GM21390 (cell line): Measurements from ENCODE around the gene TSPO.
"Not testable (repeated sequence)": the region's sequence is repeated elsewhere in the genome, so short reads cannot be mapped to it uniquely, and the experiment has no call there.

ENCODE experiments used
- ATAC-seq: cut with Tn5 transposase; IDR thresholded peaks from one replicate; pipeline ENCODE4 v1.9.1; 2021; ENCODE audit not compliant: unreplicated experiment

TSPO gene

DNA sequence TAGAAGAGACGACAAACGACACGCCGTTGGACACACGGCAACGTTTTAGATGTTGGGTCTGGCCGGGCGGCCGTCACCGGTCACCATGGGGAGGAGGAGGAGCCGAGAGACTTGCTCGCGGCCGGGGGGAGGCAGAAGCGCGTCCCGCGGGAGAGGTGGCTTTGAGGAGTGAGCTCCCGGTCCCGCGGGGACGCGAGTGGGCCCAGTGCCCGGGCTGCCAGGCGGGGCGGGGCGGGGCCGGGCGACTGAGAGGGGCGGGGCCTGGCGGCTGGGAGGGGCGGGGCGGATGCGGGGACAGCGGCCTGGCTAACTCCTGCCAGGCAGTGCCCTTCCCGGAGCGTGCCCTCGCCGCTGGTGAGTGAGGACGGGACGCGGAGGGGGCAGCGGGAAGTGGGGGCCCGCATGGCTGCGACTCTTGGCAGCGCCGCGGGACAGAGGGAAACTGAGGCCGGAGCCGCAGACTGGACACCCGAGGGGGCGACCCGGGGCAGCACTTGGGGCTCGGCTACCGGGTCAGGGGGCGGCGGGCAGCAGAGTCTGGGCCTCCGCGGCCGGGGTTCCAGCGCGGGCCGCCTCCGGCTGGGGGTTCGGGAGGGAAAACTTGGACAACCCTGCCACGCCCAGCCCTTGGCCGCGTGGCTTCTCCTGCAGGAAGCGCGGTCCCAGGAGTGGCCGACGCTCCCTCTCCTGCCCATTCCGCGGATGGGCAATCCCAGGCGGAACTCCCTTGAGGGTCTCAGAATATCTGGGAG, at the start of gene TSPO:
Gene TSPO (plus strand): TSS at position 309 of the 752 bp plus-strand sequence. CDS start 7,680 bp downstream, outside the sequence.
- ATAC-seq: no peak

DNA sequence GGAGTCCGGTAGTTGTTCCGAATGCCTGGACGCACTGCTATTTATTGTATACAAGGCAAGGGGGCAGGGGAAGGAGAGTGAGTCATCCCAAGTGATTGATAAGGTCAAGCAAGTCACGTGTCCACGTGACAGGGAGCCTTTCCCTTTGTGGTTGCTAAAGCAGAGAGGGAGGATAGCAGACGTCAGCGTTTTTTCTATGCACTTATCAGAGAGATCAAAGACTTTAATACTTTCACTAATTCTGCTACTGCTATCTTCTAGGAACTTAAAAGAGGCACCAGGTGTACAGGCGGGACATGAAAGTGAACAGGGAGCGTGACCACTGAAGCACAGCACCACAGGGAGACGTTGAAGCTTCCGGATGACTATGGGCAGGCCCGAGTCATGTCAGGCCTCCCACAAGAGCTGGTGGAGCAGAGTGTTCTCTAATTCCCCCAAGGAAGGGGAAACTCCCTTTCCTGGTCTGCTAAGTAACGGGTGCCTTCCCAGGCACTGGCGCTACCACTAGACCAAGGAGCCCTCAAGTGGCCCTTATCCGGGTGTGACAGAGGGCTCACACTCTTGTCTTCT, 47.2 kb upstream of the TSPO start:
- not testable (repeated sequence) for ATAC-seq

DNA sequence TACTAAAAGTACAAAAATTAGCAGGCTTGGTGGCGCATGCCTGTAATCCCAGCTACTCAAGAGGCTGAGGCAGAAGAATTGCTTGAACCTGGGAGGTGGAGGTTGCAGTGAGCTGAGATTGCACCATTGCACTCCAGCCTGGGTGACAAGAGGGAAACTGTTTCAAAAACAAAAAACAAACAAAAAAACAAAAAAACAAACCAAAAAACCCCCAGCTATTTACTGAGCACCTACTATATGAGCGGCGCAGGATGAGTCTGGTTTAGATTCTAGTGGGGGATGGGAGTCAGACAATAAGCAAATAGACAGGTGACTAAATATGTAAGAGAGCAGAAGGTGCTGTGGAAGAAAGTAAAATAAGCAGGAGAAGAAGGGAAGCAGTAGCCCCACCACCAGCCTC, 46.4 kb upstream of the TSPO start:
- not testable (repeated sequence) for ATAC-seq

DNA sequence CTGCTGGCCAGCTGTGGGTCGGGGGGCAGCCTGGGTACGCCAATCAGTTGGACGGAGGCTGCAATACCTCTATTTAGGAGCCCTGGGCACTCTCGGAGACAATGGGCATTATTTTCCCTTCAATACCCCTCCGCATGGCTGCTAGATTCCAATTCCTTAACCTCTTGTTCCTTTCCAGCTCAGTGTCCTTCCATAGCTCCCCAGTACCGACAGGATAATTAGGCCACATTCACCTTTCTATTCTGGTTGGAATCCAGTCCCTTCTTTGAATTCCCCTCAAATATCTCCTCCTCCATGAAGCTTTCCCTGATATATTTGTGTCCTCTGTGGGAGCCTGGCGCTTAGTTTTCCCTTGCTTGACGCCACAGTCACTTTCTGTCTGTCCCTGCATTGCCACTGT, 45.1 kb upstream of the TSPO start:
- ATAC-seq: no peak

DNA sequence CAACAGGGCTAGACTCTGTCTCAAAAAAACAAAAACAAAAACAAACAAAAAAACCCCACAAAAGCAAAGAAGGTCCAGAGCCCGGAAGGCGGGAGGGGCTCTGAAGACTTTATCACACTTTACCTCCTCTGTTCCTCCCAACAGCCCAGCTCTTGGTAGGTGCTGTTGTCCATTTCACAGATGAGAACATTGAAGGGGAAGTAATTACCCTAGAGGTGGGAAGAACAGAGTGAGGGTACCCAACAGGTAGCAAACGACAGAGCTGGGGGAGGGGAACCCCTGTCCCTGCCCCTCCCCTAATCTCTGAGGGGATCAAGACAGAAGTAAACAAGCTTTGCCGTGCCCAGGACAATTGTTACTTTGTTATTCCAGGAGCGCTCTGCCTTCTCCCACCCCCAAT, 41.8 kb upstream of the TSPO start:
- ATAC-seq: no peak

DNA sequence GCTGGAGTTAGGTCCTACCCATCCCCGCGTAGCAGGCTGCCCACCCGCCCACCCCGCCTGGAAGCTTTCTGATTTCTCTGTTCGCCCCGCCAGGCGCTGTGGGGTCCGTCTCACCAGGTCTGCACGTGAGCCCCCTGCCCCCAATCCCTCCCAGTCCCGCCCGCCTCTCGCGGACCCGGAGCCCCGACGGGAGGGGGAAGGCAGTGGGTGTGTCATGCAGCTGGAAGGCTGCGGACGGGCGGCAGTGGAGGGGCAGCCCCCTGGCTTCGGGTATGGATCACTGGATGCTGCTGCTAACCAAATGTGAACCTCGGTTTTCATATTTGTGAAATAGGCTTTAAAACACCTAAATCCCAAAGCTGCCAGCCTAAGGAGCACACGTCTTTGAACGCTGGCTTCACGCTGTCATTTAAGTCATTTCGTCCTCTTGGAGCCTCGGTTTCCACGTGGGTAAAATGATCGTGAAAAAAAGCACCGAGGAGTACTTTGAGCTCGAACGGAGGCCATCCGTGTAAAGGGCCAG, 41.4 kb upstream of the TSPO start:
- ATAC-seq: no peak

DNA sequence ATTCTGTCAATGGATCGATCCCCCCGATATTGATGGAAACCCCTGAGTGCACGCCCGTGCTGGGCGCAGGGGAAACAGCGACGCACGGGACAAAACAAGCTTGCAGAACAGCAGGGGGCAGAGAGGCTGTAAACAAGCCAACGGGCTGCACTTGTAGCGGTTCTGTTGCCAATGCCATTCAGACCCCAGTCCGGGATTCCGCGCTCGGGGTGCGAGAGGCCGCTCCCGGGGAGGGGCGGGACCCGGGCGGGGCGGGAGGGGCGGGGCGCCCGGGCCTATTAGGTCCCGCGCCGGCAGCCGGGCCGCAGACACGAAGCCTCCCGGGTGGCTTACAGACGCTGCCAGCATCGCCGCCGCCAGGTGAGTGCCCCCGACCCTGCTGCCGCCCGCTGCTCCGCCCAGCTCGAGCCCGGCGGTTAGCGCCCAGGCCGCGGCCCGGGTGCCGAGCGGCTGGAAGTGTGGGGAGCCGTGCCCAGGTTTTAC, 40.9 kb upstream of the TSPO start, which contains the start of gene BIK:
Gene BIK (plus strand): TSS at position 307 of the 483 bp plus-strand sequence. CDS start 13,273 bp downstream, outside the sequence.
- peak; percentile 41 for ATAC-seq

DNA sequence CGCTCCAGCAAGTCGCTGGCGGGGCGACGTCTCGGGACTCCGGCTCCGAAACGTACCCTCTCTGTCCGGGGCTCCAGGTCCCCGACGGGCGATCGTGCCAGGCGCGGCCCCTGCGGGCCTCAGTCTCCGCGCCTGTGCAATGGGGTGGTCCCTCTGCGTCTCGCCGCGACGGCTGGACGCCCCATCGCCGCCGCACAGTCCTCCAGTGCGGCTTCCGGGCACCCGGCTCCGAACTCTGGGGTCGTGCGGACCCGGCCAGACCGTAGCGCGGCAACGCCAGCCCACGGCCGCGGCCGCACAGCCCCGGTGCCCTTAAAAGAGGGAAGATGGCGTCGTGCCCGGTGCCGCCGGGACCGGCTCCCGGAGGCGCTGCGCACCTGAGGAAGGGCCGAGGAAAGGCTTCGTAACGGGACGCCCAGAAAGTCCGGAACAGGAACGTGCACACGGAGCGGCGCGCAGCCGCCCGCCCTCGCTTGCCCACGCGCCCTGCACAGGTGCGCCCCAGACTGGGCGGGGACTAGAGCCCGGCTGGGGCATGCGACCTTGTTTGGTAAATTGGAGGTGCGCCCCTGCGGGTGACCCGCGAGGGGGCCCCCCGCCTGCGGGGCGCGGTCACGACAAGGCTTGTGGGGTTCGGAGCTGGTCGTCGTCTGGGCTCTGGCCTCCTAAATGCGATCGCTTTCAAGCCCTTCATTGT, 40.3 kb upstream of the TSPO start:
- peak; percentile 53 for ATAC-seq

DNA sequence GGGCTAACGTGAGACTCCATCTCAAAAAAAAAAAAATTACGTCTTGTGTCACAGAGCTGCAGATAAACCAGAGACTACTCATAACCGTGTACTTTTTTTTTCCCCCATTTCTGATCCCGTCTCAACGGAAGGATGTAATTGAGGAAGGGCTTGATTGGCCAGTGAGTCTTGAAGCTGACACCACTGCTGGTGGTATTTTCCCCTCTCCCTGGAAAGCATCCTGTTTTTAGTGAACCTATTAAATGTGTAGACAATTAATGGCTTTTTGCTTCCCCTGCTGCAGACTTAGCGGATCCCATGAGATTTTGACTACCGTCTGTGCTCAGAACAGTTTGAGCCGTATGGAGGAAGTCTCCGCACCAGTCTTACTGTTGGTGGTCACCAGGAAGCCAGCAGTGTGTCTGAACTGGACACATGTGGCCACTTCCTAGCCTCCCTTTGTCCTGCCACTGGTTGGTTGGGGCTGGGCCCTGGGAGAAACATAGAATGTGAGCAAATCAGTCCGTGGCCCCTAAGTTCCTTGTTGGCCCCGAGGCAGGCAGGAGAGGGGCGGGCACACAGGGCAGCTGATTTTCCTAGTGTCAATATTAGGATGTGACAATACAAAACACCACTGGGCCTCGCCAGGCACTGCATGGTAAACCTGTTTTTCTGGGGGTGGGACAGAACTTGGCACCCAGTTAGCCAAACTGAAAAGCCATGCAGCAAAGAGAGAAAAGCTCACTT, 37.7 kb upstream of the TSPO start:
- ATAC-seq: no peak

DNA sequence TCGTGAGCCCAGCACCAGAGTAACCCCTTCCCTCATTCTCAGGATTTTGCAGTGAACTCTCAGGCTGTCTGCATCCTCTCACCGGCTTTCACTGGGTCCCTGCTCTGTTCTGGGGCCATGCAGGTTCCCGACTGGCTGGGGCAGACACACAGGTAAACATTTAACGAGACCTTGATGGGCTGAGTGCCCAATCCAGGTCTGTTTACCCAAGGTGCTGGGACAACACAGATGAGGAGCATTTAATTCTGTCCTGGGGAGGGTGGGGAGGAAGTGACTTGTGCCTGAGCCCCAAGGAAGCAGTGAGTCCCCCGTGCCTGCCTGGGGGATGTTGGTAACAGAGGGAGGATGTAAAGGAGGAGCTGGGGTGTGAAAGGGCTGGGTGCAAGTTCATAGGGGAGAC, 36.4 kb upstream of the TSPO start:
- no peak for ATAC-seq

DNA sequence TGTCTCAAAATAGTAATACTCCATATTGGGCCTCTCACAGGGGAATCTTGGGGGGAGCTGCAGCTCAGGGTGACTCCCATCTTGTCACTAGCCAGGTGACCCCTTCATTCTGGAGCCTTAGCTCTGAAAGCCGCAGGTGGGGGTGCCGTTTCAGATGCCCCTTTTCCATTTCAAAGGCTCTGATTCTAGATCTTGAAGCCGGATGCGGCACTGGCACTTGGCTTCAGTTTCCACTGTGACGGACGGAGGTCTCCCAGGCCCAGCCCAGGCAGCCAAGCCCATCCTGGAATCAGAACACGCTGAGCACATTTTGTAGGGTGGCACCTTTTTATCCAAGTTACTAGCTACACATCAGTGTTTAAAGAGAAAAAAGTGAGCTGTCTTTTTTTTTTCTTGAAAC, 34.4 kb upstream of the TSPO start:
- no peak for ATAC-seq

DNA sequence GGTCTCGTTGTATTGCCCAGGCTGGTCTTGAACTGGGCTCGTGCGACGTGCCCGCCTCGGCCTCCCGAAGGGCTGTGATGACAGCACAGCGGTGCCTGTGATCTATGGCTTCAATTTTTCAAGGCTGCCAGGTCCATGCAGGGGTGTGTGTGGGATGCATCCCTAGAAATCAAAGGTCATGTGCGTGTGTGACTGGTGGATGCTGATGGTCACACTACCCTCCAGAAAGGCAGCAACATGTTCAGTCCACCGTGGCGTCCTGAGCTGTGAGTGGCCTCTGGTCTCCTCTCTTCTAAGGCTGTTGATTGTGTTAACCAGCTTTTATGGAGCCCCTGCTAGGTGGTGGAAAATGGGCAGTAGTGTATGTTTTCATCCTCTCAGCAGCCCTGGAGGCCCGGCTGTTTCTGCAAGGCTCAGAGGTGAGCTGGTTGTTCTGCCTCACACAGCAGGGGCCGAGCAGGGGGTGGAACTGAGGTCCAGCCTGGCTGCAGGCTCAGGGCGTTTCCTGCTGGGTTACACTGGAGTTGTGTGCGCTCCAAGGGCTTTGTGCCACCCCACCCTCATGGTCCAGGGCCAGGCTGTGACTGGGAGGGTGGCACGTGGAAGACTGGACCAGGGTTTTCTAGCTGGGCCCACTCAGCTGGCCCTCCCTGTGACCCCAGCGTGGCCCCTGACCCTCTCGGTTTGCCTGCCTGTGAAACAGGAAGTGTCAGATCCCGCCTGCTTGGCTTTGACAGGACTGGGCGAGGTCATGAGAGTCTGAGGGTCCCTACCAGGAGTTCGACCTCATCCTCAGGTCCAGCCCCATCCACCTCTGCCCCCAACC, 33.1 kb upstream of the TSPO start:
- no peak for ATAC-seq

DNA sequence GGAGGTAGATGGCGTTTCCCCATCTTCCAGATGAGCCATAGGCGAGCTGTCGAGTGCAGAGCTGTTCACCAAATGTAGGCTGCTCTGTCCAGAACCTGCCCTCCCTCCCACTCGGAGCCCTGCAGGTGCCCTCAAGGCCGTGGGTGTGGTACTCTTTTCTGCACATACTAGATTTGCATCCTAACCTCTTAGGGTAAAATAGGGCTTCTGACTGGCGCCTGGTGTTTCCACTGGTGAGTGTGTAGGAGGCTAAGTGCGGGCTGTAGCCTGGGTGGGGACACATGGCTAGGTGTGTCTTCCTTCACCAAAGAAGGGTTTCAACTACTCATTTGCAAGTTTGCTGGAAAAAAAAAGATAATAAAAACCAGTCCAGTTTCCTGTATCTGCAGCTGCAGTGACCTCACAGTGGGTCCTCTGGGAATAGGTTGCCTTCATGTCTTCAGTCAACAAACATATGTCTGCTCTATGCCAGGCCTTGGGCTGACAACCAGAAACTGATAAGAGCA, 32.4 kb upstream of the TSPO start:
- peak; percentile 71 for ATAC-seq

DNA sequence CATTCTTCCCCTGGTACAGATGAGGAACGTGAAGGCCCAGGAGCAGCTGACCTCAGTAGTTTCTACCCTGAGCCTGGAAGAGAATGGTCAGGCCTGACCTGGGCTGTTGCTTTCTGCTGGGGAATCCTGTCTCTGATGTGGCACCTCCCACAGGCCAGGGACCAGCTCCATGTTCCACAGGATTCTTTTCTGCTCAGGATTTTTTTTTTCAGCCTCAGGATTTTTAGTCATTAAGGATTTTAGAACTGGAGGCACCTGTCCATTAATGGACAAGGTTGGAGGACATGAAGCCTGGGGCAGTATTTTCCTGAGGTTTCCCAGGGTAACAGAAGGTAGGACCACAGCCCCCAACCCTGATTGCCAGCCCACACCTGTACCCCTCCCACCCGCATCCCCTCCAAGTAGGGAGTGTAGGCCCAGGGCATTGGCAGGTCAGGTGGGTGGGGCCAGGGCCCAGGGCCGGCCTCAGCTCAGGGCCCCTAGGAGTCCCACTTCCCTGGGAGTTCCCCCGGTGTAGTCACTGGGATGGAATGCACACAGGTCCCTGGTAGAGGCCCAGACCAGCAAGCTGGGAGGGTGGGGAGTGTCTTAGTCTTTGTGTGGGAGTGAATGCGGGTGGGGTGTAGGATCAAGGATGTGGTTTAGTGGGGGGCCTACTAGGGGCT, 24.7 kb upstream of the TSPO start:
- ATAC-seq: no peak

DNA sequence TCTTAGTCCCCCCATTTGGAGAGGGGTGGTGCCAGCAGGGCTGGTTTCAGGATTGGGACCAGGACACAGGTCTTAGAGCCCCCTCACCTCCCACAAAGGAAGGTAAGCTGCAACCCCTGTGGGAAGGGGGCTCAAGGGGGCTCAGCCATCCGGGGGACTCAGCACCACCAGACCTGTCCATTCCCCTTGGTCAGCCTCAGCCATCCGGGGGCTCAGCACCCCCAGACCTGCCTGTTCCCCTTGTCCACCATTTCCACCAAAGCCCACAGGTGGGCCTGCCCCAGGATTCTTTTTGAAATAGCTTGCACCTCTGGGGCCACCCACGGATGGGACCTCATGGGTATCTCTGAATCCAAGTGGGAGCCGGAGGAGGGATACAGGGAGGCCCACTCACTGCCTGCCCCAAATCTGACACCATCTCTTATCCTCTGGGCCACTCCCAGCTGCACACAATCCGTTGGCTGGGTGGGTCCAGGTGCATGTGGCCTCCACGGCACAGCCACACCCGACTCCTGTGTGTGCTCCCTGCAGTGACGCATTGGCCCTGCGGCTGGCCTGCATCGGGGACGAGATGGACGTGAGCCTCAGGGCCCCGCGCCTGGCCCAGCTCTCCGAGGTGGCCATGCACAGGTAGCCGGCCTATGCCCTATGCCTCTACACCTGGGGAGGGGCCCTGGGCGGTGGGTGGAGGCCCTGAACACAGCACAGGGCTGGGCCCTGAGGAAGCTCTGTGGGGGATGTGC, 24.0 kb upstream of the TSPO start:
- ATAC-seq: no peak

DNA sequence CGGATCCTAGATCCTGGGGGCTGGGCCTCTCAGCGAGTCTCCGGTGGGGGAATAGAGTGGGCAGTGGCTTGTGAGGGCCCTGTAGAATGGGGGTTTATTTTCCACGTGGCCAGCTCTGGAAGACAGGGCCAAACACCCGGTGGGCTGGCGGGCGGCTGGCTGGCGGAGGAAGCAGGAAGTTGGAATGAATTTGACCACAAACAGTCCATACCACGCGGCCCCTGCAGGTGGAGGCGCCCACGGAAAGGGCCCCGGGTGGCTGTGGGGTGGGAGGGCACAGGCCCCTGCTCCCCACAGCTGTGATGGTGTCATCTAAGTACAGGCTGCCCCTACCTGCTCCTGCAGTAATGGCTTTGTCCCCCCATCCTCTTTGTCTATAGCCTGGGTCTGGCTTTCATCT, 23.2 kb upstream of the TSPO start:
- no peak for ATAC-seq

DNA sequence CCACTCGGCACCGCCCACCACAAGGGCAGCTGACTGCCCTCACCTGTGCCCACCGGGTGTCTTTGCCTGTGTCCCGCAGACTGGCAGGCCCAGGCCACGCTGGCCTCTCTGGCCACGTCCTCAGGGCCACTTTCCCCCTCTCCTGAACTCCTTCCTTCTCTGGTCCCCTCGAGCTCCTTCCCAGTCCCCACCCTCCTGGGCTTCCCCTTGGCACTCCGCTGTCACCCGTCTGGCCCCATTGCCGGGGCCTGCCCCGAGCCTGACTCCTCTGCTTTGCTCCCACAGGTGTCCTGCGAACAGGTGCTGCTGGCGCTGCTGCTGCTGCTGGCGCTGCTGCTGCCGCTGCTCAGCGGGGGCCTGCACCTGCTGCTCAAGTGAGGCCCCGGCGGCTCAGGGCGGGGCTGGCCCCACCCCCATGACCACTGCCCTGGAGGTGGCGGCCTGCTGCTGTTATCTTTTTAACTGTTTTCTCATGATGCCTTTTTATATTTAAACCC, 22.4 kb upstream of the TSPO start:
- no peak for ATAC-seq
